ENCODE results near the gene ZNF33A. TPM values are rescaled to one million over a fixed set of nuclear protein-coding genes. Genes with fewer than 3 reads are reported as not detected.

ZNF33A gene
- total RNA-seq, 6 experiments from 2014 or later = 12.3 to 24.2 (median 15.7) TPM

- DNase-seq (no peak), ATAC-seq (no peak)
- Histone ChIP-seq H3K27ac (no peak overlapping the region), H3K4me3 (no peak overlapping the region), H3K9me3 (no peaks in the 10 kb centered on the region), H3K36me3 (peaks cover 0 to 12% (median 5%) of the 10 kb centered on the region in 4 donors), H3K27me3 (no peaks in the 10 kb centered on the region), H3K4me1 (no peaks in the 10 kb centered on the region)
- intact Hi-C loops (cut with DNase I) = no loop called here
- TF ChIP-seq CTCF (IDR thresholded peaks at IDR 0.05) (no peak), POLR2A (IDR thresholded peaks at IDR 0.05) (no peak)
Measured at GRCh38 chr10:38038932-38039245, 28.4 kb downstream of the ZNF33A start.

GRCh38 chr10:38043516-38043915, 33.0 kb downstream of the ZNF33A start:
- intact Hi-C loops (cut with DNase I) = no loop called here
- Histone ChIP-seq H3K4me1 (no peaks in the 10 kb centered on the region), H3K4me3 (no peak overlapping the region), H3K27ac (no peak overlapping the region), H3K36me3 (peaks cover 0 to 5% (median 0%) of the 10 kb centered on the region in 4 donors), H3K27me3 (no peaks in the 10 kb centered on the region), H3K9me3 (no peaks in the 10 kb centered on the region)
- ATAC-seq (no peak), DNase-seq (no peak)
- TF ChIP-seq POLR2A (IDR thresholded peaks at IDR 0.05) = no peak
- no peak for TF ChIP-seq CTCF (IDR thresholded peaks at IDR 0.05)
- WGBS (ENCODE audit: insufficient coverage, low coverage, low lambda C conversion rate, missing lambda C conversion rate) = 95% methylated on average over 2 of the region's 2 CpGs

- Histone ChIP-seq H3K36me3 (peaks cover 0 to 5% (median under 1%) of the 10 kb centered on the region in 4 donors), H3K27ac (no peak overlapping the region), H3K27me3 (no peaks in the 10 kb centered on the region), H3K4me3 (no peak overlapping the region), H3K4me1 (no peaks in the 10 kb centered on the region), H3K9me3 (no peaks in the 10 kb centered on the region)
- 71% methylated on average over 2 of the region's 2 CpGs for WGBS (ENCODE audit: insufficient coverage, low coverage, low lambda C conversion rate, missing lambda C conversion rate)
- intact Hi-C loops (cut with DNase I) = no loop called here
- DNase-seq = no peak
- ATAC-seq = no peak
- TF ChIP-seq CTCF (IDR thresholded peaks at IDR 0.05) (no peak), POLR2A (IDR thresholded peaks at IDR 0.05) (no peak)
Measured at GRCh38 chr10:38045129-38045528, 34.7 kb downstream of the ZNF33A start.

GRCh38 chr10:38047666-38048065, 37.2 kb downstream of the ZNF33A start:
- peaks cover 0 to 5% (median under 1%) of the 10 kb centered on the region in 4 donors for H3K36me3 ChIP-seq
- H3K4me1 ChIP-seq = no peaks in the 10 kb centered on the region
- no peaks in the 10 kb centered on the region for H3K27me3 ChIP-seq
- DNase-seq (no peak), ATAC-seq (no peak)
- WGBS (ENCODE audit: insufficient coverage, low coverage, low lambda C conversion rate, missing lambda C conversion rate) = 100% methylated on average over 1 of the region's 1 CpG
- no peak overlapping the region for H3K27ac ChIP-seq
- H3K9me3 ChIP-seq = peaks cover 0 to 16% (median 0%) of the 10 kb centered on the region in 4 donors
- intact Hi-C loops (cut with DNase I) = no loop called here
- no peak overlapping the region for H3K4me3 ChIP-seq
- TF ChIP-seq POLR2A (IDR thresholded peaks at IDR 0.05) = no peak
- TF ChIP-seq CTCF (IDR thresholded peaks at IDR 0.05) = no peak

- H3K27ac ChIP-seq = no peak overlapping the region
- ATAC-seq = no peak
- H3K9me3 ChIP-seq = peaks cover 0 to 33% (median 6%) of the 10 kb centered on the region in 4 donors
- TF ChIP-seq POLR2A (IDR thresholded peaks at IDR 0.05) (no peak), CTCF (IDR thresholded peaks at IDR 0.05) (no peak)
- H3K4me3 ChIP-seq = no peak overlapping the region
- H3K4me1 ChIP-seq = no peaks in the 10 kb centered on the region
- intact Hi-C loops (cut with DNase I) = no loop called here
- WGBS (ENCODE audit: insufficient coverage, low coverage, low lambda C conversion rate, missing lambda C conversion rate) = no CpG with 5 or more reads among the region's 1 CpG
- H3K27me3 ChIP-seq = no peaks in the 10 kb centered on the region
- DNase-seq = no peak
- H3K36me3 ChIP-seq = peaks cover 0 to 21% (median 7%) of the 10 kb centered on the region in 4 donors
Measured at GRCh38 chr10:38050212-38050611, 39.7 kb downstream of the ZNF33A start.
